ENCODE results near the gene BHLHE40.

The BHLHE40 gene

DNA sequence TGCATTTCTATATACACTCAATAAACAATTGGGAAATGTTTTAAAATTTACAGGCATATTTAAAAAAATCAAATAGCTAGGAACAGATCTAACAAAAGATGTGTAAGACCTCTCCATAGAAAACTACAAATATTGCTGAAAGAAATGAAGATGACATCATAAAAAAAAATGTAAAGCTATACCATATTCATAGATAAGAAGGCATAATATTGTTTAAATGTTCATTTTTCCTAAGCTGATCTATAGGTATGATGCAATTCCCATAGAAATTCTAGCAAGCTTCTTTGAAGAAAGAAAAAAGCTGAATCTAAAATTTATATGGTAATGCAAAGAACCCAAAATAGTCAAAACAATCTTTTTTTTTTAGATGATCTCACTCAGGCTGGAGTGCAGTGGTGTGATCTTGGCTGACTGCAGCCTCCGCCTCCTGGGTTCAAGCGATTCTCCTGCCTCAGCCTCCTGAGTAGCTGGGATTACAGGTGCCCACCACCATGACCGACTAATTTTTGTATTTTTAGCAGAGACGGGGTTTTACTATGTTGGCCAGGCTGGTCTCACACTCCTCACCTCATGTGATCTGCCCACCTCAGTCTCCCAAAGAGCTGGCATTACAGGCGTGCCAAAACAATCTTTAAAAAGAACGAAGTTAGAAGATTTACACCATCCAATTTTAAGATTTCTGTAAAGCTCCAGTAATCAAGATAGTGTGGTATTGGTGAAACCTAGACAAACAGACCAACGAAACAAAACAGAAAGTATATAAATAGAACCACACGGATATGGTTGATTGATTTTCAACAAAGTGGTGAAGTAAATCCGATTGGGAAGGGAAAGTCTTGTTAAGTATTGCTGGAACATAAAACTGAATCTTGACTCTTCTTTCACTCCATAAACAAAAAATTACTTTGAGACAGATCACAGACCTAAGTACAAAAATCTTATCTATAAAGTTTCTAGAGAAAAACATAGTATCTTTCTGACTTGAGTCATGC is 6.3 kb upstream of the BHLHE40 start:
- no peak for DNase-seq
- no peaks in the 10 kb centered on the region for H3K36me3 ChIP-seq
- no peak overlapping the region for H3K4me3 ChIP-seq
- intact Hi-C loops (cut with DNase I; ENCODE audit: low total_unique reads), result loop anchor here (10.0 kb wide), 1 partner anchor 78 kb away; no protein-coding TSS in a partner anchor
- H3K4me1 ChIP-seq, result peaks cover 0 to 18% (median 10%) of the 10 kb centered on the region in 4 donors
- H3K27ac ChIP-seq, result no peak overlapping the region
- TF ChIP-seq, protein P1, sequence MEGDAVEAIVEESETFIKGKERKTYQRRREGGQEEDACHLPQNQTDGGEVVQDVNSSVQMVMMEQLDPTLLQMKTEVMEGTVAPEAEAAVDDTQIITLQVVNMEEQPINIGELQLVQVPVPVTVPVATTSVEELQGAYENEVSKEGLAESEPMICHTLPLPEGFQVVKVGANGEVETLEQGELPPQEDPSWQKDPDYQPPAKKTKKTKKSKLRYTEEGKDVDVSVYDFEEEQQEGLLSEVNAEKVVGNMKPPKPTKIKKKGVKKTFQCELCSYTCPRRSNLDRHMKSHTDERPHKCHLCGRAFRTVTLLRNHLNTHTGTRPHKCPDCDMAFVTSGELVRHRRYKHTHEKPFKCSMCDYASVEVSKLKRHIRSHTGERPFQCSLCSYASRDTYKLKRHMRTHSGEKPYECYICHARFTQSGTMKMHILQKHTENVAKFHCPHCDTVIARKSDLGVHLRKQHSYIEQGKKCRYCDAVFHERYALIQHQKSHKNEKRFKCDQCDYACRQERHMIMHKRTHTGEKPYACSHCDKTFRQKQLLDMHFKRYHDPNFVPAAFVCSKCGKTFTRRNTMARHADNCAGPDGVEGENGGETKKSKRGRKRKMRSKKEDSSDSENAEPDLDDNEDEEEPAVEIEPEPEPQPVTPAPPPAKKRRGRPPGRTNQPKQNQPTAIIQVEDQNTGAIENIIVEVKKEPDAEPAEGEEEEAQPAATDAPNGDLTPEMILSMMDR (IDR thresholded peaks at IDR 0.05), result no peak
- no peaks in the 10 kb centered on the region for H3K9me3 ChIP-seq
- no peaks in the 10 kb centered on the region for H3K27me3 ChIP-seq

DNA sequence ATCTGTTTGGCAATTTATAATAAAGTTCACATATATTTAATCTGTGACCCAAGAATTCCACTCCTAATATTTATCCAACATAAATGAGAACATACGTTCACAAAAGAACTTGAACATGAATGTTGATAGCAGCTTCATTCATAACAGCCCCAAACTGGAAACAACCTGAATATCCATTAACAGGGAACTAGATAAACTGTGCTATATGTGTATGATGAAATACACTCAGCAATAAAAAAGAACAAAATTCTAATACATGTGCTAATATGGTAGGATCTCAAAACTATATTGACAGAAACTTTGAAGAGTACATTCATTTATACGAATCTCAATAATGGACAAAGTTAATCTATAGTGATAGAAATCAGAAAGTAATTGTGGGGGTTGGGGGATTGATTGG is 5.1 kb upstream of the BHLHE40 start:
- intact Hi-C loops (cut with DNase I; ENCODE audit: low total_unique reads), result loop anchor here (10.0 kb wide), 1 partner anchor 79 kb away; no protein-coding TSS in a partner anchor

DNA sequence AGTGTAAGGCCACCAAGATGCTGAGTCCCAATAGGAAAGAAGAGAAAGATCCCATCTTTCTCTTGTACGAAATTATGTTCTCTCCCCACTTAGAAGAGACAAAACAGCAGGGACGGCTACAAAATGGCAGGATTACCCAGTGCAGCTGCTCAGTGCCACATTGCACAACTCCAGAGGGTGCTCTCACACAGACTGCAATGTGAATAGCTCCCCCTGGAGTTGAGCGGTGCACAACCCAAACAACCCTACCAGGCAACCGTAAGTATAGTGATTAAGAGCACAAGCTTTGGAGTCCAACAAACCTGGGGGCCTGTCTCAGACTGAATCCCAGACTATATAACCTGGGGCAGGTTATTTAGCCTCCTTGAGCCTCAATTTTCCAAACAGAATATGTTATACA is 3.1 kb upstream of the BHLHE40 start:
- H3K36me3 ChIP-seq, result no peaks in the 10 kb centered on the region
- H3K4me1 ChIP-seq, result peaks cover 0 to 22% (median 13%) of the 10 kb centered on the region in 4 donors
- intact Hi-C loops (cut with DNase I; ENCODE audit: low total_unique reads), result loop anchor here (10.0 kb wide), 1 partner anchor 81 kb away; no protein-coding TSS in a partner anchor
- peak; percentile 62 to 81 for DNase-seq
- TF ChIP-seq, protein P1 (IDR thresholded peaks at IDR 0.05), result peak in 1 of 2 experiments; percentile 30
- H3K27me3 ChIP-seq, result no peaks in the 10 kb centered on the region
- no peaks in the 10 kb centered on the region for H3K9me3 ChIP-seq
- peak overlapping the region; percentile 95 to 99 for H3K27ac ChIP-seq
- H3K4me3 ChIP-seq, result no peak overlapping the region

More for the DNA sequence above, 5.1 kb upstream of the BHLHE40 start:
- Histone ChIP-seq H3K9me3 (no peaks in the 10 kb centered on the region), H3K27me3 (no peaks in the 10 kb centered on the region), H3K4me1 (peaks cover 0 to 18% (median 10%) of the 10 kb centered on the region in 4 donors), H3K4me3 (no peak overlapping the region), H3K27ac (no peak overlapping the region), H3K36me3 (no peaks in the 10 kb centered on the region)
- TF ChIP-seq, protein P1 (IDR thresholded peaks at IDR 0.05), result no peak
- no peak for DNase-seq

DNA sequence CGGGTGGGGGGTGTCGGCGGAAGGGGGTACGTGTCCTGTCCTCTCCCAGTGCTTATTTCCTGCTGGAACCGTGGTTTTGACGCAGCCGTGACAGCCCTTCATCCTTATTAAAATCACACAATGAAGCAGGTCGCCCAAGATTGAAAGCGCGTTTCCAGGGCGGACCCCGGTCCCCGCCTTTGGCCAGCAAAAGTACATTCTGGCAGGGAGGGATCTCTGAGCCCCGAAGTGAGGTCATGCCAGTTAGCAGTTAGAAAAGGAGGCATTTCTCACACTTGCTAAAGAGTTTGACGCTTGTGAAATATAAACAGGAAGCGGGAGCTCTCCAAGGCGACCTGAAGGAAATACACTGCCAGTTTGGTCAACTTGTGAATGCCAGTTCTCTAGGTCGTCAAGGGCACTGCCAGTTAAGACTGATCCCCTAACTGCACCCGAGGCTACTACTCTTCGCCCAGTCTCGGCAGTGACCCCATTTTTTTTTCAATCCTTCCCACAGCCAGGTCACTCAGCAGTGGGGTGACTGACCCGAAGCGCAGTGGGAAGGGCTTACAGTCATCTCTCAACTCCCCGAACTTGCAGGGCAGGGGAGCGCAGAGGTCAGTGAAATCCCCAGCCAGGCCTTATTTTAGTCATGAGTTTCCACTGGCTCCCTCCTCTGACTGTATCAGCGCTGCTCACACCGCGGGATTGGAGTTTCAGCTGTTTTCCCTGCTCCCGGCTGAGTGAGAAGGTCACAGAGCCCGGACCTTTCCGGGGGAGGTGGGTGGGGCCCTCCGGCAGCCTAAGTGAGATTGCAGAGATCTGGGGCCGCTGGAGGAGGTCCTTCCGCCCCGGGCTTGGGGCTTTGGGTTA is 2.0 kb upstream of the BHLHE40 start:
- Histone ChIP-seq H3K27me3 (no peaks in the 10 kb centered on the region), H3K9me3 (no peaks in the 10 kb centered on the region), H3K36me3 (no peaks in the 10 kb centered on the region), H3K4me1 (peaks cover 0 to 34% (median 22%) of the 10 kb centered on the region in 4 donors), H3K4me3 (peak overlapping the region; percentile 60 to 85), H3K27ac (peak overlapping the region; percentile 95 to 99)
- intact Hi-C loops (cut with DNase I; ENCODE audit: low total_unique reads), result loop anchor here (10.0 kb wide), 1 partner anchor 82 kb away; no protein-coding TSS in a partner anchor
- TF ChIP-seq, protein P1 (IDR thresholded peaks at IDR 0.05), result no peak
- peak; percentile 88 to 95 for DNase-seq

DNA sequence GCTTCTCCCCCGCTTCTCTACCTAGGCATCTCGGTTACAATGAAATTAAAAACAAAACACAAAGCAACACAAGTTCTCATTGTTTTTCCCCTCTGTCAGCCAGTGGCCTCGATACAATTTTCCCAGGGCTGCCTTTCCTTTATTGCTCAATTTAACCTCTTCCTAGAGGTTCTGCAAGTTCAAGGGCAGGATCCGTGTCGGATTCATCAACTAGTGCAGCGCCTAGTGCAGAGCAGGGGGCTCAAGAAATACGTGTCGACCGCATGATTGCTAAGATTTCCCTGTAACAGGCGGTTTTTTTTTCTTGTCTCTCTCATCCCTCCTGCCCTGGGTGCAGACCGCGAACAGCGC is 1.4 kb upstream of the BHLHE40 start:
- H3K27ac ChIP-seq, result peak overlapping the region; percentile 95 to 99
- TF ChIP-seq, protein P1 (IDR thresholded peaks at IDR 0.05), result no peak
- H3K9me3 ChIP-seq, result no peaks in the 10 kb centered on the region
- H3K36me3 ChIP-seq, result peaks cover 0 to 5% (median 2%) of the 10 kb centered on the region in 3 donors
- intact Hi-C loops (cut with DNase I; ENCODE audit: low total_unique reads), result loop anchor here (2.0 to 10.0 kb wide), 2 partner anchors 83 to 169 kb away; no protein-coding TSS in a partner anchor
- H3K4me3 ChIP-seq, result peak overlapping the region; percentile 60 to 85
- DNase-seq, result peak in 1 of 2 donors; percentile 39
- H3K4me1 ChIP-seq, result peaks cover 0 to 40% (median 27%) of the 10 kb centered on the region in 4 donors
- H3K27me3 ChIP-seq, result no peaks in the 10 kb centered on the region

Data from tibial artery (tissue), 4 donors.